Spinal cord (tissue), 10 donors: Measurements from ENCODE around the gene SPNS3. TPM values are rescaled to one million over a fixed set of nuclear protein-coding genes. Genes with fewer than 3 reads are reported as not detected.
A peak's percentile ranks its signal among the peaks of the same experiment; 100 is the strongest.

Experiments used
- DNase-seq, 6 donors: peaks; one replicate each; pipeline versions ENCODE4 v3.0.0 to v3.0.0-alpha.2; 2013 to 2015; ENCODE audit warnings: low spot score in 6 of 6, low read depth in 4 of 6
- H3K27ac ChIP-seq: one replicate; pipeline ENCODE4 v1.5.1; 2013; ENCODE audit warnings: low read depth, low read length, control low read depth
- H3K27me3 ChIP-seq: one replicate; pipeline ENCODE4 v1.6.1; 2013; ENCODE audit warnings: low read length; ENCODE audit not compliant: control insufficient read depth, insufficient read depth
- H3K36me3 ChIP-seq: one replicate; pipeline ENCODE4 v1.6.1; 2013; ENCODE audit warnings: low read length; ENCODE audit not compliant: control insufficient read depth, insufficient read depth
- H3K4me1 ChIP-seq: one replicate; pipeline ENCODE4 v1.6.1; 2013; ENCODE audit warnings: low read length; ENCODE audit not compliant: control insufficient read depth, insufficient read depth
- H3K4me3 ChIP-seq: one replicate; pipeline ENCODE4 v1.5.1; 2013; ENCODE audit warnings: low read depth, low read length, control low read depth
- H3K9me3 ChIP-seq: one replicate; pipeline ENCODE4 v1.6.1; 2013; ENCODE audit warnings: low read length; ENCODE audit not compliant: control insufficient read depth, insufficient read depth
- WGBS: methylation state at CpG from one replicate; pipeline ENCODE4 v1.1.5; 2013; ENCODE audit warnings: missing lambda C conversion rate; ENCODE audit not compliant: insufficient coverage; 5-methylcytosine and 5-hydroxymethylcytosine counted together
- polyA plus RNA-seq, 2 donors: library from polyadenylated mRNA; unstranded; fragments of 120-200 nt; gene quantifications; one replicate each; pipeline ENCODE4 v1.2.1, GENCODE V29; 2013; ENCODE audit not compliant: insufficient read length in 2 of 2
- total RNA-seq, 2 donors: library from RNA; depleted of rRNA in 1 of 2; stranded (reverse); fragments of 120-200 nt in 1 of 2; fragments of >200 nt in 1 of 2; gene quantifications; one replicate each; pipeline versions ENCODE4 v1.2.3 to v1.2.4, GENCODE V29; 2013 to 2014
- donor health status: healthy.

The SPNS3 gene
- total and polyA plus RNA-seq, 4 donors: 0.83 to 2.0 (median 1.6) TPM

DNA sequence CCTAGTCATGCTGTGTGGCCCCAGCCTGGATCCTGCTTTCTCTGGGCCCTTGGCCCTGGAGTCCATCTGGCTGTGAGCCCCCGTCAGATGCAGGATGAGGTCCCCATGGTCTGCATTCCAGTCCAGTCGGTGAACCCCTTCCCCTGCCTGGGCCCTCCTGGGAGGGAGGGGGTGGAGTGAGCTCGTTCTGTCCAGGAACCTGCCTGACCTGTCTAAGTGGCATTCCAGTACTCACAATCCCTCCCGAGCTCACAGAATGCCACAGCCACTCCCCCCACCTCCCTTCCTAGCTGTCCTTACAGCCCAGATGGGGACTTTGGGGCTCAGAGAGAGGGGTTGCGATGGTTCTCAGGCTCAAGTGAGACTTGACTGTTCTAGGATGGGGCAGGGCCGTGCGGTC is 80.5 kb downstream of the SPNS3 start:
- H3K4me1 ChIP-seq: peaks cover 32% of the 10 kb centered on the region
- no peak for DNase-seq
- no CpG with 5 or more reads among the region's 7 CpGs for WGBS
- H3K9me3 ChIP-seq: no peaks in the 10 kb centered on the region
- H3K36me3 ChIP-seq: peaks cover 44% of the 10 kb centered on the region
- no peak overlapping the region for H3K27ac ChIP-seq
- no peak overlapping the region for H3K4me3 ChIP-seq
- H3K27me3 ChIP-seq: no peaks in the 10 kb centered on the region

DNA sequence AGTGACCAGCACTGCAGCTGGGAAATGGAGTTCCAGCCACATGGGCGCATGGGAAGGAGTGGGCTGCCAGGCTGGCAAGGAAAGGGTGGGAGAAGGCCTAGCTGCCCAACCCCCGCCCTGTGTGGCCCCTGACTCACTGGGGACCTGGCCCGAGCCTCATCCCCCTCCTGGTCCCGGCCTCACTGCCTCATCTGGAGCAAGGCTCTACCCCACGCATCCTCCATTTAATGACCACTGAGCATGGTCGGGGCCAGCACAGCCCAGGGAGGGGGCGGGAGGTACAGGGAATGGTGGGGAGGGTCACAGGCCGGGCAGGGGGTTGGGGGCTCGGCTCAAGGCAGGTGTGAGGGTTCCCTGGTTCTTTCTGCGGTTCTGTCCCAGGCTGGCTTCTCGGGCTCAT is 81.0 kb downstream of the SPNS3 start:
- 83% methylated on average over 7 of the region's 11 CpGs for WGBS
- Histone ChIP-seq H3K27ac (no peak overlapping the region), H3K4me3 (no peak overlapping the region), H3K4me1 (peaks cover 32% of the 10 kb centered on the region), H3K9me3 (no peaks in the 10 kb centered on the region), H3K36me3 (peaks cover 45% of the 10 kb centered on the region), H3K27me3 (no peaks in the 10 kb centered on the region)
- DNase-seq: no peak

DNA sequence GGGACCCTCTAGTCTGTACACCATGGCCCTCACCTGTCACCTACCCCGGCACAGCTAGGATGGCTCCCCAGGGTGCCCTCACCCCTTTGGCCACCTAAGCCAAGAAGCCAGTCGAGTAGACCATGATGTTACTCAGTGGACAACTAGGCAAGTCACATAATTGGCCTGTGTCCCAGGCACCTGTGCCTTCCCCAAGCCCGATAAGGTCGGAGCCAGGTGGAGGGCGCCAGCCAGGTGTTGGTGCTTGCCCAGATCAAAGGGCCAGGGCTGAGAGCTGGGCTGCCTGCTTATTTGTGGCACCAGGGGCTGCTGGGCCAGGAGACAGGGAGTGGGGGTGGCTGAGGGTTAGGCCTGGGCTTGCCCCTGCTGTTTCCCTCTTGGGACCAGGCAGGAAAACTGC is 81.8 kb downstream of the SPNS3 start:
- H3K27me3 ChIP-seq: no peaks in the 10 kb centered on the region
- no peak for DNase-seq
- 82% methylated on average over 5 of the region's 5 CpGs for WGBS
- peaks cover 48% of the 10 kb centered on the region for H3K36me3 ChIP-seq
- H3K4me3 ChIP-seq: no peak overlapping the region
- no peaks in the 10 kb centered on the region for H3K9me3 ChIP-seq
- H3K4me1 ChIP-seq: peaks cover 33% of the 10 kb centered on the region
- H3K27ac ChIP-seq: no peak overlapping the region

DNA sequence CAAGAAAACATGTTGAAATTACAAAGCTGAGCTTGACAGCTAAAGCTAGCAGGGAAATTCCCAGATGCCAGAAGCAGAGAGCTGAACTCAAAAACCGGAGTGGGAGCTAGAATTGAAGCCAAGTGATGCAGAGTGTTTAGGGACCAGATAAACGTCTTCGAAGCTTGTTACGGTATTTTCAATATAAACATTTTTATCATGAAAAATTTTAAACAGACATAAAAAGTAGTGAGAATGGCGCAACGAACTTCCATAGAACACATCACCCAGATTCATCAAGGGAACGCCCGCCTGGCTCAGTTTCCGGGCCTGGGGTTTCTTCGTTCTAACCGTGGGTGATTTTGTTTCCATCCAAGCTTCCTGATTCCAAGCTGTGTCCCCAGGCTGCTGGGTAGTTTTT is 83.0 kb downstream of the SPNS3 start:
- Histone ChIP-seq H3K4me1 (peaks cover 30% of the 10 kb centered on the region), H3K27ac (peak overlapping the region; percentile 33)
- peak in 1 of 6 donors; percentile 90 for DNase-seq

DNA sequence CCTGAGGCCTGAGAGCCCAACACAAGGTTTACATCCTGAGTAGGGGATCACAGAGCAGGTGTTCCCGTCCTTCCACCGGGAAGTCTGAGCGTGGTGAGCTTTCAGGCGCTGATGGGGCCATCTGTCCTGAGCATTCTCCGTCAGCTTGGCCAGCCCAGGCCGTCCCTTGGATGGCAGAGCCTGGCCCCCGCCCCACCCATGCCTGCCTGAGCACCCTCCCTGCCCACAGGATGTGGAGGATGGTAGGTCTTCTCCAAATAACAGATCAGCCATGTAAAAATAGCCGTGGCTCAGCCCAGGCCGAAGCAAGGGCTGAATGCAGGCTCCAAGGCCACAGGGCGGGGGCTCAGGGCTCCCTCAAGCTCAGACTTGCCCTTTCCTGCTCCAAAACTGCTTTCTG is 85.2 kb downstream of the SPNS3 start:
- Histone ChIP-seq H3K27ac (peak overlapping the region; percentile 78), H3K4me1 (peaks cover 37% of the 10 kb centered on the region), H3K27me3 (no peaks in the 10 kb centered on the region), H3K9me3 (no peaks in the 10 kb centered on the region), H3K4me3 (no peak overlapping the region), H3K36me3 (peaks cover 38% of the 10 kb centered on the region)
- 85% methylated on average over 10 of the region's 10 CpGs for WGBS
- DNase-seq: no peak

More for the DNA sequence above, 83.0 kb downstream of the SPNS3 start:
- H3K4me3 ChIP-seq: no peak overlapping the region
- no peaks in the 10 kb centered on the region for H3K27me3 ChIP-seq
- no peaks in the 10 kb centered on the region for H3K9me3 ChIP-seq
- 70% methylated on average over 2 of the region's 11 CpGs for WGBS
- peaks cover 46% of the 10 kb centered on the region for H3K36me3 ChIP-seq

DNA sequence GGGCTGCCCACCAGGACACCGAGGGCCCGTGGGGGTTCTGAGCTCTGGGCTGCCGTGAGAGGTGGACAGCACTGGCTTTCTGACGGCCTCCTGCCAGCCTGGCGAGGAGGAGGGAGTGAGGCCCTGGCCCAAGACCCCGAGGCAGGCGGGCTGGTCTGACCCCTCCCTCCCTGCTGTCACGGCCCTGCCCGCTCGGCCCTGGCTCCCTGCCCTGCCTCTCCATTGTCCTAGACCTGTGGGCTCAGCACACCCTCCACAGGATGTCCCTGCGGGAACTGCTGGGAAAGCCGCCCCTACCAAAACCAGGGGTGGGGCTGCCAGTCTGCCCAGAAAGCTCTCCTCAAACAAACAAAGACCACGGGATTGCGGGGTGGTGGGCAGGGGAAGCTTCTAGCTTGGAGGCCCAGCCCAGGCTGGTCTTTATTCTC is 85.6 kb downstream of the SPNS3 start:
- peak overlapping the region; percentile 78 for H3K27ac ChIP-seq
- no peaks in the 10 kb centered on the region for H3K9me3 ChIP-seq
- WGBS: 33% methylated on average over 12 of the region's 14 CpGs
- H3K4me1 ChIP-seq: peaks cover 37% of the 10 kb centered on the region
- DNase-seq: peak in 1 of 6 donors; percentile 42
- H3K4me3 ChIP-seq: no peak overlapping the region
- H3K36me3 ChIP-seq: peaks cover 34% of the 10 kb centered on the region
- H3K27me3 ChIP-seq: no peaks in the 10 kb centered on the region

DNA sequence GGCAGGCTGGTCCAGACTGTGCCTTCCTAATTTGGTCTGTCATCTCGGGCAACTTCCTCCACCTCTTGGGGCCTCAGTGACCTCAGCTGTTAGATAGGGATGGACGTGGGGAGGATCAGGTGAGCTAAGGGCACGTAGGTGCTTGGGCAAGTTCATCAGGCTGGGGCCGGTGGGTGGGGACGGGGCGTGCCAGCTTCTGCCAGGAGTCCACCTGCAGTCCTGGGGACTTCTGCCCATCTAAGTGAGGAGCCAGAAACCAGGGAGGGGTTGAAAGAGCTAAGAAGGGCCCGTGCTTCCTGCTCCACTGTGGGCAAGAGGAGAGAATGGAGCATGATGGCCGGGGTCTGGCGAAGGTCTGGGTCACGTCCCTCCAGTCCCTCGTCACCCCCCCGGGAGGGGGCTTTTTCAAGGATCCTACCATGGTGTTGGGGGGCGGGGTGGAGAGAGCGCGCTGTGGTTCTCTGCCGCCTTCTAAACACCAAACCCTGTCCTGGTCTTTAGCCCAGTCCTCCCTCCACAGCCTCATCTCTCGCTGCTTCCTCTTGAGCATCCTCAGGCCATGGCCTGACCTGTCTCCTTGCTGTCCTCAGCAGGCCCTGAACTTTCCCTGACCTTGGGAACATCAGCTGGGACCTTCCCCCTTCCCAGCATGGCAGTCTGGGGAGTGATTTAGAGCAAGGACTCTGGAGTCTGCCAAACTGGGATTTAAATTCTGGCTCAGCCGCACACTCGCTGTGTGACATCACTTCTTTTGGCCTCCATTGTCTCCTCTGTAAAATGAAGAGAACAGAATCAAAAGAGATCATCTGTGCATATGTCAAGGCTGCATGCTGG is 86.5 kb downstream of the SPNS3 start:
- H3K4me3 ChIP-seq: no peak overlapping the region
- no peak for DNase-seq
- peaks cover 36% of the 10 kb centered on the region for H3K36me3 ChIP-seq
- H3K27ac ChIP-seq: peak overlapping the region; percentile 78
- peaks cover 37% of the 10 kb centered on the region for H3K4me1 ChIP-seq
- WGBS: 79% methylated on average over 13 of the region's 19 CpGs
- H3K9me3 ChIP-seq: no peaks in the 10 kb centered on the region
- no peaks in the 10 kb centered on the region for H3K27me3 ChIP-seq

DNA sequence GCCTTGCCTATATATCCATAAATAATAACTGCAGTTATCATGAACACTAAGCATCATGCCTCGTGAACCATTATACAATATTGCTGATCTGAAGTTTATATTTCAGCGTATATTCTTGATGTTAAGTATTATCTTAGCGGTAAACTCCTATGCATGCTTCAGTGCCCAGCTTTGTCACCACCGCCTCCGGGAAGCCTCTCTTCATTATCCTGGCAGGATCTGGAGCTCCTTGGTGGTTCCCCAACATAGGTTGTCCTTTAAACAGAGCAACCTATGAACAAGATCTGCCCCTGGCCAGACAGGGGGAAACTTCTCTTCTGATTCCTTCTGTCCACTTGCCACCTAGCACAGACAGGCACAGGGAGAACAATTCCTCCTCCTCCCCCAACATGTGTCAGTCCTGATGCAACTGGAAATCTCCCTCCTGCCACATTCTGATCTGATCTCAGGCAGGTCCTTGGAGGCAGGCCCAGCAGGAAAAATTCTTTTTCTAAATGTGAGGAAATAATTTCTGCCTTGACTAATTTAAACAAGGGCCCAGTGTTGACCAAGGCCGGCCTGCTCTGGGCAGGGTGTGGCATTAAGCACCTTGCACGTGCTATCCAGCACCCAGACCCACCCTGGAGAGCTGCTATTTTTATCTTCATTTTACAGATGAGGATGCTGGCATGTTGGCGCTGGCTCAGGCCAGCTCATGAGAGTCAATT is 87.3 kb downstream of the SPNS3 start:
- peaks cover 35% of the 10 kb centered on the region for H3K36me3 ChIP-seq
- no peaks in the 10 kb centered on the region for H3K27me3 ChIP-seq
- no peaks in the 10 kb centered on the region for H3K9me3 ChIP-seq
- no peak overlapping the region for H3K4me3 ChIP-seq
- peaks cover 37% of the 10 kb centered on the region for H3K4me1 ChIP-seq
- 93% methylated on average over 4 of the region's 8 CpGs for WGBS
- DNase-seq: no peak
- H3K27ac ChIP-seq: no peak overlapping the region

DNA sequence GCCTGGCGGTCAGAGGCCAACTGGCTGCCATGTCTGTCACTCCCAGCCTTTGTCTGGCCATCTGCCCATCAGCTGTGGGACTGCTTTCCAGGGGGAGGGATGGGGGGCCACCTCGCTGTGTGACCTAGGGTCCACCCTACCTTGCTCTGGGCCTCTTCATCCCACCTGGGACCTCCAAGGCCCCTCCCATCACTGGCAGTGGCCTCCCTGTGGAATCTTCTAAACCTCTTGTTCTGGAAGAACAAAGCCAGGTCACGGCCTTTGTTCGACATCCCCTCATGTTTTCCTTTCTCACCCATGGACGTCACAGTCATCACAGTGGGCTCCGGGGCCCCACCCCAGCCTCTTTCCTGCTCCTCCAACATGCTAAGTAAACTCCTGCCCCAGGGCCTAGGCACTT is 88.9 kb downstream of the SPNS3 start:
- Histone ChIP-seq H3K36me3 (peaks cover 35% of the 10 kb centered on the region), H3K9me3 (no peaks in the 10 kb centered on the region), H3K27me3 (no peaks in the 10 kb centered on the region), H3K27ac (no peak overlapping the region), H3K4me3 (no peak overlapping the region), H3K4me1 (peaks cover 43% of the 10 kb centered on the region)
- WGBS: 66% methylated on average over 6 of the region's 6 CpGs
- no peak for DNase-seq
